Measurements from ENCODE around the gene C3orf20.

GRCh38 chr3:14792691-14793121 lies 117.8 kb downstream of the C3orf20 start:
- TF ChIP-seq CTCF (IDR thresholded peaks at IDR 0.05) (no peak), POLR2AphosphoS5 (IDR thresholded peaks at IDR 0.05; ENCODE audit: low read depth, low read length) (no peak), REST (IDR thresholded peaks at IDR 0.05; ENCODE audit: insufficient read depth in 1 of 2, low read depth in 2 of 2, low read length in 1 of 2) (no peak), SIN3A (IDR thresholded peaks at IDR 0.05; ENCODE audit: borderline replicate concordance, insufficient read depth, low read depth, low read length) (no peak)
